Thyroid gland (tissue), 4 donors: Measurements from ENCODE around the gene EML3.

Source experiments
- POLR2A ChIP-seq, 2 donors: fragments of 450-650 bp; IDR thresholded peaks; one replicate each; pipeline ENCODE4 v1.6.1; 2017; ENCODE audit warnings: antibody characterized with exemption in 2 of 2, mild to moderate bottlenecking in 2 of 2, moderate library complexity in 1 of 2
- TF ChIP-seq, protein P1 (sequence below), 6 experiments: fragments of 200-600 bp in 3 of 6; fragments of 450-650 bp in 3 of 6; sonication (generic) in 3 of 6; IDR thresholded peaks; one replicate each; pipeline ENCODE4 v1.5.1; 2016 to 2019; ENCODE audit warnings: antibody characterized with exemption in 6 of 6, mild to moderate bottlenecking in 2 of 6, inconsistent platforms in 1 of 6, moderate library complexity in 1 of 6

- no peak for TF ChIP-seq POLR2A (IDR thresholded peaks at IDR 0.05)
- TF ChIP-seq, protein P1, sequence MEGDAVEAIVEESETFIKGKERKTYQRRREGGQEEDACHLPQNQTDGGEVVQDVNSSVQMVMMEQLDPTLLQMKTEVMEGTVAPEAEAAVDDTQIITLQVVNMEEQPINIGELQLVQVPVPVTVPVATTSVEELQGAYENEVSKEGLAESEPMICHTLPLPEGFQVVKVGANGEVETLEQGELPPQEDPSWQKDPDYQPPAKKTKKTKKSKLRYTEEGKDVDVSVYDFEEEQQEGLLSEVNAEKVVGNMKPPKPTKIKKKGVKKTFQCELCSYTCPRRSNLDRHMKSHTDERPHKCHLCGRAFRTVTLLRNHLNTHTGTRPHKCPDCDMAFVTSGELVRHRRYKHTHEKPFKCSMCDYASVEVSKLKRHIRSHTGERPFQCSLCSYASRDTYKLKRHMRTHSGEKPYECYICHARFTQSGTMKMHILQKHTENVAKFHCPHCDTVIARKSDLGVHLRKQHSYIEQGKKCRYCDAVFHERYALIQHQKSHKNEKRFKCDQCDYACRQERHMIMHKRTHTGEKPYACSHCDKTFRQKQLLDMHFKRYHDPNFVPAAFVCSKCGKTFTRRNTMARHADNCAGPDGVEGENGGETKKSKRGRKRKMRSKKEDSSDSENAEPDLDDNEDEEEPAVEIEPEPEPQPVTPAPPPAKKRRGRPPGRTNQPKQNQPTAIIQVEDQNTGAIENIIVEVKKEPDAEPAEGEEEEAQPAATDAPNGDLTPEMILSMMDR (IDR thresholded peaks at IDR 0.05) = no peak
Observed at GRCh38 chr11:62592989-62593421, 19.6 kb downstream of the EML3 start.
